ENCODE results near the gene DMD.
"Not testable (repeated sequence)": the region's sequence is repeated elsewhere in the genome, so short reads cannot be mapped to it uniquely, and the experiment has no call there.

Gene DMD

DNA sequence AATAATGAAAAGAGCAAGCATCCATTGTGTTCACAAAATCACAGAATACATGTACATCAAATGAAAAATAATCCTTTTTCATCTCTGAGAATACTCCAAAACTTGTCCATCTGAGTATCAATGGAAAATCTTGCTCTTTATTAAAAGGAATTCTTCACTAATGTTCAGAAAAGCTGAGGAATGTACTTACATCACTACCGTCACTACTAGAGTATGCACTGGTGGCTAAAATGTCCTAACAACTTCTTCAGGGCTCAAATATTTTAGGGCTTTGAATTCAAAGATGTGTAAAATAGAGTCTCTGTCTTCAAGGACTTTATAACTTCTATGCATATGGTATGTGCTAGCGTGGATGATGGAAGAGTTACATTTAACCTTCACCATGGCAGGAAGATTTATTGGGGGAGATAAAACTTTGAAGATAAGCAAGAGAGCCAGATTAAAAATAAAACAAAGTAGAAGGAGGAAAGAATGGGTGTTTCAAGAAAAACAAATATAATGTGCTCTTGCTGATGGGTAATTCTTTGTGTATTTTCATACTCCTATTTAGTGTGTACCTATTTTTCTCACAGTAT is 55.1 kb downstream of the DMD start:
- no peak for DNase-seq (ENCODE audit: low read depth)

GRCh38 chrX:33149580-33149979 is 61.8 kb downstream of the DMD start:
- DNase-seq (ENCODE audit: low read depth) = no peak

- no peak for DNase-seq (ENCODE audit: low read depth)
These were observed 62.3 kb downstream of the DMD start for GRCh38 chrX:33149085-33149484.

DNA sequence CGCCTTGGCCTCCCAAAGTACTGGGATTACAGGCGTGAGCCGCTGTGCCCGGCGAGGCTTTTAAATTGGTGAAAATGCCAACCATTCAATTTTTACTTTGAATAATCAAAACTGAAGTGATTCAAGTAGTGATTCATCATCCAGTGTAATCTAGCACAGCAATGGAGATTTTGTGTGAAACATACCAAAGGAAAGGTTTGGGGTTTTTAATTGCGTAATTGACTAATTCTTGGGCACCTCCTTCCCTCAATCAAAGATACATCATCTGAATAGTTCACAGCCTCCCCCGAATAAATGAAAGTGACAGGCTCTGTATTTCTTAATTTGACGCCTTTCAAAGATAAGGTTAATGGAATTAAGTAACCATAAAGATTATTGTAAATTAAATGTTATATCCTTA is 69.0 kb downstream of the DMD start:
- no peak for DNase-seq (ENCODE audit: low read depth)

DNA sequence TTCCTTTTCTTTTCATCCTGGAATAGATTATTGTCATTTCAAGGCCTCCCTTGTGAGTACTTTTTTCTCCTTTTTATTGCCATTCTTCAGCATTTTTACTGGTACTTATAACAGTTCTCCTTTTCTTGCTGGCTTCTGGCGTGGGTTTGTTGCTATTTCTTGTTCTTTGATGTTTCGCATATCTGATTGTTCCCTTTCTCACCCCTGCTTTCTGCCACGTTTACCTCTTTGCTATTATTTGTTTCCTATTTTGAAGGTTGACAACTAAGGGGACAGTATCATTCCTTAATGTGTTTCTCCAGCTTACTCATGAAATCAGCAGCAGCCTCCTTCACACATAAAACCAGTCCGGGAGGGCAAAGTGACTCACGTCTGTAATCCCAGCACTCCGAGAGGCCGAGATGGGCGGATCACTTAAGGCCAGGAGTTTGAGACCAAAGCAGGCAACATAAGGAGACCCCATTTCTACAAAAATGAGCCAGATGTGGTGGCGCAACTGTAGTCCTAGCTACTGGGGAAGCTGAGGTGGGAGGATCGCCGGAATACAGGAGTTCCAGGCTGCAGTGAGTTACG is 72.6 kb downstream of the DMD start:
- DNase-seq (ENCODE audit: low read depth) = no peak

GRCh38 chrX:33134164-33134563 is 77.2 kb downstream of the DMD start:
- DNase-seq (ENCODE audit: low read depth) = no peak

GRCh38 chrX:33133320-33133719 is 78.0 kb downstream of the DMD start:
- DNase-seq (ENCODE audit: low read depth) = no peak

GRCh38 chrX:33132569-33132968 is 78.8 kb downstream of the DMD start:
- no peak for DNase-seq (ENCODE audit: low read depth)

GRCh38 chrX:33129607-33130006 is 81.7 kb downstream of the DMD start:
- no peak for DNase-seq (ENCODE audit: low read depth)

DNA sequence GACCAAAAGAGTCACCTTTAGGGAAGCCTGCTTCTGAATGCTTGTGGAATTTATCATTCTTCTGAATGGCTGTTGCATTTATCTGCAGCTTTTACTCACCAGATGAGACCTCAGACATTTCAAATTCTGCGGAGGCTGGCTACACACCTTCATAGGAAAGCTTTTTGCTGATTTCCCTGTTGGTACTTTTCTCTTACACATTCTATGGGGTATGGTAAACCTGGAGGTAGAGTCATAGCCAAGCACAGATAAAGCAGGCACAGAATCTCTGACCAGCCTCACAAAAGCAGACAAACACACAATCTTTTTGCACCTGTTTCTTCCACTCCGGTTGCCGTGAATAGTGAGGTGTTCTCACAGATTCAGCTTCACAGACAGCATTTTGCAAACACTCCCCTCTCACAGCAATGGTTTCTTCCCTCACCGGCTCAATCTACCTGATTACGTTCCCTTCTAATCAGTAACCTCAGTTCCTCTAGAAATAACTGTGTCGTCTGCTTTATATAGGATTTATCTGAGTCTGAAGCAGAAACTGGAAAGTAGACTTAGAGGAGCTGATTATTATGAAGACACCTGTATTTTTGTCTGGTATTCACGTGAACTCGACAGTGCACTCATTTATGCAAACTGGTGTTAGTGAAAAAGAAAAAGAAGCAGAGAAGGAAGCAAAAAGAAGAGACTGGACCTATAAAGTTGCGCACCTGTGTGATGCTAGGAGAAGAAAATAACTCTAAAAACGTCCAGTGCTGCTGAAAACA is 83.1 kb downstream of the DMD start:
- DNase-seq (ENCODE audit: low read depth) = no peak

DNA sequence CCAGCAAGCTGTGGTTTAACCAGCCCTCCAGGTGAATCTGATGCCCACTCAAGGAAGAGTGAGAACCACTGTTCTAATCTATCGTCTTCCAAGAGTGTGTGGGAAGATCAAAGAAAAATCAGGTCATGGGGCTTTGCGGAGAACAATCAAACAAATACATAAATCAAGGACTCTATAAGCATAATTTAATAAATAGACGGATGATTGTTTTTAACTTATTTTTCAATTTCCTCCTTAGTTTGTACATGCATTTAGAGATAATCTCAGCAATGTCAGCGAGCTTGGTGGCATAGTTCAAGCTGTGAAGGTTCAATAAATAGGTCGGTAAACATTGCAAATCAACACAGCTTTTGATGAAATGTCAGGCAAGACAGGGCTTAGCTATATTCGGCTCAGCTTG is 84.9 kb downstream of the DMD start:
- no peak for DNase-seq (ENCODE audit: low read depth)

DNA sequence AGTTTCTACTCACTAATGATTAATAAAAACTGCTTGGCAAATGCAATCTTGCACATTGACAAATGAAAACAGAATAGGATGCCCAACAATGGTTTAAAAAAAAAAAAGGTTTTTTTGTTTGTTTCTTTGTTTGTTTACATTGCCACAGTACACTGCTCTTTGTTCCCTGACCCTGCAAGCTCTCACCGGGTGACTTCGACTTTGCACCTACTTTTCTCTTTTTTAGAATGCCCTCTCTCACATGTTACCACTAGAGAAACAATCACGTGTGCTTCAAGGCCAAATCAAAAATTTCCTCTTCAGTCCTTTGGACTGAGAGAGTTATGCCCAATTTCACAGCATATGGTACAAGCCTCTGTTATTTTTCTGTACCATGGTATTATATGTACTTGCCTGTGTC is 101.5 kb downstream of the DMD start:
- no peak for DNase-seq (ENCODE audit: low read depth)

DNA sequence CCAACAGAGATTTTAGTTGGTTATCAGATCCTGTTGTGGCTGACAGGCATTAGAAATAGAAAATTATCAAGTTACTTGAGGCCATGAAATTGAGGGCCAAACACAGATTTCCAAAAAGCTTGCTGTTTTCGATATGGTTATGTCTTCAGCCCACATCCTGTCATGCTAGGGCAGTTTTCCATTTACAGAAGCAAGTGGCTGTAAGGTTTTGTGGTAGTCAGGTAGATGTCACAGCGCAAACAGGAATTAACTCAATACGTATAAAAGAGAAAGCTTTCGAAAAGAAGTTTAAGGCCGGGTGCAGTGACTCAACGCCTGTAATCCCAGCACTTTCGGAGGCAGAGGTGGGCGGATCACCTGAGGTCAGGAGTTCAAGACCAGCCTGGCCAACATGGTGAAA is 104.6 kb downstream of the DMD start:
- DNase-seq (ENCODE audit: low read depth) = no peak

- no peak for DNase-seq (ENCODE audit: low read depth)
These were observed 116.3 kb downstream of the DMD start for GRCh38 chrX:33095079-33095478.

DNA sequence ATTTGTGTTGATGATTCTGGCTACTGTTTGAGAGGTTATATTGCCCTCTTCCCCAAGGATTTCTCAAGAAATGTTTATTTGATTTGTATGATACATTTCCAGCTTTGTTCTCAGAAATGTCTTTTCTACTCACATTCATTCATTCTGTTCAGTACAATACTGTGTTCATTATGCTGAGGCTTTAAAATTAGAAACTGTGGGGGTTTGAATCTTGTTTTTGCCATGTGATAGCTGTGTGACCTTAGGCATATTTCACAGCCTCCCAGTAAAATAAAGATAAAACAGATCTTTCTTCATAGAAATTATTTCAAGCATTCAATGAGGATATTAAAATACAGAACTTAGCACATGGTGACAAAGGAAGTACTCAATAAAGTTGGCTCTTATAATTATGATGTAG is 123.9 kb downstream of the DMD start:
- no peak for DNase-seq (ENCODE audit: low read depth)

GRCh38 chrX:33086886-33087285 is 124.5 kb downstream of the DMD start:
- no peak for DNase-seq (ENCODE audit: low read depth)

DNA sequence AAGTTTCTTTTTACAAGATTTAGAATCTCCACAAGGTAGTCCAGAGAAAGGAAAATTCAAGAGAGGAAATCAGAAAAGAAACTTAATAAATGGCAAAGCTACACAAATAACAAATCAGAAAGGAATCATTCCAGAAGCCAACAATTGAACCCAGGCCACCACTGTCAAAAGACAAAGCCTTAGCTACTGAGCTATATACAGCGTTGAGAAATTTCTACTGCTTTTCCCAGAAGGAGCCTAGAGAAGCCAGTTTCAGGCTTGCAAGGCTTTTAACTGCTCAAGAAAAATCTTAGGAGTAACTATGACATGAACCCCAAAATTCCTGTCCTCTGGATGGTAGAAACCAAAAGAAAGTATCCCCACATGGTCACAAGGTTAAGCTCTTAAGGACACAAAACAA is 129.0 kb downstream of the DMD start:
- no peak for DNase-seq (ENCODE audit: low read depth)

DNA sequence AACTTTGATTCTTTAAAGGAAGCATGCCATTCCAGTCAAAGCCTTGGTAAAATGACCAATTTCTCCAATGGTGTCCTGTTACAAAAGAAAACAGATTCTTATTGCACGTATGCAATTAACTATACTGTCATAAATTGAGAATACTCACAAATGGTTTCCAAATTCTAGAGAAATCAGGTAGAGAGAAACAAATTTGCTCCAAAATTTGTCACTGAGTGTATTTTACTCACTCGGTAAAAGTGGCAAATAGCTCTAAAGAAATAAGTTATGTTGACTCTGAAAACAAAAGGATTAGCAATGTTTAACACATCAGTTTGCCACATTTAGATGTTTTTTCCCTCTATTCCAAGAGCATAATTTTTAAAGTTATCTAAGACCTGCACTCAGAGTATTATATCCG is 133.1 kb downstream of the DMD start:
- no peak for DNase-seq (ENCODE audit: low read depth)

DNA sequence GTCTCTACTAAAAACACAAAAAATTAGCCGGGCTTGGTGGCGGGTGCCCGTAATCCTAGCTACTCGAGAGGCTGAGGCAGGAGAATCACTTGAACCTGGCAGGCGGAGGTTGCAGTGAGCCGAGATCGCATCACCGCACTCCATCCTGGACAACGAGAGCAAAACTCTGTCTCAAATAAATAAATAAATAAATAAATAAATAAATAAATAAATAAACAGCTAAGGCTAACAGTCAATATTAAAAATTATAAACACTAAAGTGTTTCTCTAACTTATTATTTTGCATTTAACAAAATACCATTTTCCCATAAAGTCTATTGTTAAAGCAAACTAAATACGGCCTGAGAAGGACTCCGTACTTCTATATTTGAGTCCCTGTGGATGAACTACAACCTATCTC is 137.7 kb downstream of the DMD start:
- DNase-seq (ENCODE audit: low read depth) = not testable (repeated sequence)

- no peak for DNase-seq (ENCODE audit: low read depth)
These were observed 145.9 kb downstream of the DMD start for GRCh38 chrX:33065415-33065814.

GRCh38 chrX:33062041-33062440 is 149.3 kb downstream of the DMD start:
- no peak for DNase-seq (ENCODE audit: low read depth)

- DNase-seq (ENCODE audit: low read depth) = no peak
These were observed 158.3 kb downstream of the DMD start for GRCh38 chrX:33053001-33053400.

GRCh38 chrX:33045882-33046281 is 165.5 kb downstream of the DMD start:
- no peak for DNase-seq (ENCODE audit: low read depth)

- DNase-seq (ENCODE audit: low read depth) = no peak
These were observed 166.1 kb downstream of the DMD start for GRCh38 chrX:33045245-33045644.

All from stimulated activated CD8-positive, alpha-beta memory T cell treated with anti-CD3 and anti-CD28 coated beads, Interleukin-12 subunit alpha, Interleukin-12 subunit beta, amount 100 ng/mL, for 4 hours (primary cell).